ENCODE data around the gene ACTR3. TPM values are rescaled to one million over a fixed set of nuclear protein-coding genes. Genes with fewer than 3 reads are reported as not detected.
A peak's percentile ranks its signal among the peaks of the same experiment; 100 is the strongest.

The ACTR3 gene
- total and polyA plus RNA-seq, 2 experiments from 2014 or later = 361 to 410 TPM

DNA sequence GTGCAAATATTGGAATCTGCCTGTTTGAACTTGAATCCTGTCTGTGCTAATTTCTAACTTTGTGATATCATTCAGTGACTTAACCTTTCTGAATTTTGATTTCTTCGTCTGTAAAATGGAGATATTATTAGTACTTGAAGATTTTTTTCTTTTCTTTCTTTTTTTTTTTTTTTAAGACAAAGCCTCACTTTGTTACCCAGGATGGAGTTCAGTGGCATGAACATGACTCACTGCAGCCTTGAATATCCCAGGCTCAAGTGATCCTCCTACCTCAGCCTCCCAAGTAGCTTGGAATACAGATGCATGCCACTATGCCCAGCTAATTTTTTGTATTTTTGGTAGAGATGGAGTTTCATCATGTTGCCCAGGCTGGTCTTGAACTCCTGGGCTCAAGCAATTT is 28.3 kb downstream of the ACTR3 start:
- in situ Hi-C loops (cut with MboI) = no loop called here
- Histone ChIP-seq H3K79me2 (ENCODE audit: insufficient read depth) (peaks cover 100% of the 10 kb centered on the region), H2AFZ (no peak overlapping the region), H3K9me3 (ENCODE audit: low read depth) (no peaks in the 10 kb centered on the region), H3K27ac (no peak overlapping the region), H3F3A (ENCODE audit: insufficient read depth) (peaks cover 28% of the 10 kb centered on the region), H4K20me1 (ENCODE audit: insufficient read depth) (peaks cover 20% of the 10 kb centered on the region; the same call in 1 of the 2 replicates), H3K4me2 (ENCODE audit: unreplicated experiment) (no peak overlapping the region), H3K9me2 (ENCODE audit: insufficient read depth) (no peaks in the 10 kb centered on the region), H3K27me3 (replicated peaks; ENCODE audit: insufficient read depth) (no peaks in the 10 kb centered on the region), H3K4me1 (ENCODE audit: insufficient read depth) (peaks cover 12% of the 10 kb centered on the region), H3K4me3 (no peak overlapping the region), H3K36me3 (ENCODE audit: low read depth) (peaks cover 67% of the 10 kb centered on the region), H3K9ac (no peak overlapping the region)
- 87 to 100% methylated on average over 1 of the region's 1 CpG for WGBS, 2 experiments (ENCODE audit: low coverage in 1 of 2, low lambda C conversion rate in 2 of 2, missing lambda C conversion rate in 2 of 2)
- DNase-seq = no peak
- TF ChIP-seq EZH2 (IDR thresholded peaks at IDR 0.05; ENCODE audit: insufficient read depth, poor library complexity, severe bottlenecking) (no peak), EZH2phosphoT487 (IDR thresholded peaks at IDR 0.05; ENCODE audit: insufficient read depth, low read depth) (no peak)

DNA sequence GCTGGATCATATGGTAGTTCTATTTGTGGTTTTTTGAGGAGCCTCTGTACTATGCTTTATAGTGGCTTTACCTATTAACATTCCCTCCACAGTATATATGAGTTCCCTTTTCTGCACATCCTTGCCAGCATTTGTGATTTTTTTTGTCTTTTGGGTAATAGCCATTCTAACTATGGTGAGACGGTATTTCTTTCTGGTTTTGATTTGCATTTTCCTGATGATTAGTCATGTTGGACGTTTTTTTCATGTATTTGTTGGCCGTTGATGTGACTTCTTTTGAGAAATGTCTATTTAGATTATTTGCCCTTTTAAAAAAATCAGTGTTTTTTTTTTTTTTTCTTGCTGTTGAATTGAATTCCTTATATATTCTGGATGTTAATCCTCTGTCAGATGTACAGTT is 31.1 kb downstream of the ACTR3 start:
- 15 to 19% methylated on average over 3 of the region's 3 CpGs for WGBS, 2 experiments (ENCODE audit: low coverage in 1 of 2, low lambda C conversion rate in 2 of 2, missing lambda C conversion rate in 2 of 2)
- H3K9me3 ChIP-seq (ENCODE audit: low read depth) = no peaks in the 10 kb centered on the region
- peak; percentile 42 for DNase-seq
- peaks cover 54% of the 10 kb centered on the region for H3K36me3 ChIP-seq (ENCODE audit: low read depth)
- no peak overlapping the region for H3K9ac ChIP-seq
- no peak overlapping the region for H3K4me3 ChIP-seq
- H3K4me1 ChIP-seq (ENCODE audit: insufficient read depth) = peaks cover 12% of the 10 kb centered on the region
- H3K79me2 ChIP-seq (ENCODE audit: insufficient read depth) = peaks cover 100% of the 10 kb centered on the region
- H3K9me2 ChIP-seq (ENCODE audit: insufficient read depth) = no peaks in the 10 kb centered on the region
- H3F3A ChIP-seq (ENCODE audit: insufficient read depth) = peaks cover 14% of the 10 kb centered on the region
- H4K20me1 ChIP-seq (ENCODE audit: insufficient read depth) = peaks cover 20% of the 10 kb centered on the region; the same call in 1 of the 2 replicates
- H3K27me3 ChIP-seq (replicated peaks; ENCODE audit: insufficient read depth) = no peaks in the 10 kb centered on the region
- H3K27ac ChIP-seq = no peak overlapping the region
- H2AFZ ChIP-seq = no peak overlapping the region
- H3K4me2 ChIP-seq (ENCODE audit: unreplicated experiment) = no peak overlapping the region
- in situ Hi-C loops (cut with MboI) = no loop called here
- no peak for TF ChIP-seq EZH2 (IDR thresholded peaks at IDR 0.05; ENCODE audit: insufficient read depth, poor library complexity, severe bottlenecking)
- TF ChIP-seq EZH2phosphoT487 (IDR thresholded peaks at IDR 0.05; ENCODE audit: insufficient read depth, low read depth) = no peak

DNA sequence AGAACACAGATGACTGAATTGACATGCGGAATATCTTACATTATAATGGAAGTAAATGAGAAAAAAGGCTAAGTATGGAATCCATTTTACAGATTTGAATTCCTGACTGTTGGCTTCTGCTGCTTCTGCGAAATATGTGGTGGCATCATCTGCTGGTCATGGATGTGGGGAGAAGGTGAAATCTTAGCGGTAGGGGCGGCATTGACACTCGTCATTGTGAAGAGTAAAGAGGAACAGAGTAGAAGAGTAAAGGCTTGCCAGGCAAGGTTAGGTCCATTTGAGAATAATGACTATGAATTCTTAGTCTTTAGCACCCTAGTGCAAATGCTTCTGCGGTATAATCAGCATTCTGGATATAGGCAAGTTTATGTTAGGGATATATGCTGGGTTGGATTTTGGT is 32.4 kb downstream of the ACTR3 start:
- peaks cover 27% of the 10 kb centered on the region for H4K20me1 ChIP-seq (ENCODE audit: insufficient read depth)

DNA sequence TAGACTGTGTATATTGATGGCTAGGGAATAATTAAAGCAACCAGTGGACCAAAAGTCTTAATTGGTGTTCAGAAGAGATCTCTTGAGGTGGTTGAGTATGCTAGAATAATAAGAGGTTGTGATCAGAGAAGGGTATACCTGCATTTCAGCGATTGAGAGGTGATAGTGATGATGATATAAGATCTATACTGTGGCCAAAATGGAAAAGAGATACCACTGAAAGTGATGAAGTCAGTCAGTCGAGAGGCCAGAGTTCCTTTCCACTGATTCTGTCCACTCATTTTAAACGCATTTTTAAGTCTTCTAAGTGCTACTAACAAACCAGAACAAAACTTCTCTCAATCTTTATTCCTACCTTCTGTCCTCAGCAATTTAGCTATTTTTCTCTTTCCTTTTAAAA is 32.9 kb downstream of the ACTR3 start:
- in situ Hi-C loops (cut with MboI) = no loop called here
- H3K4me2 ChIP-seq (ENCODE audit: unreplicated experiment) = no peak overlapping the region
- H2AFZ ChIP-seq = no peak overlapping the region
- no peaks in the 10 kb centered on the region for H3K27me3 ChIP-seq (replicated peaks; ENCODE audit: insufficient read depth)
- no peaks in the 10 kb centered on the region for H3K9me2 ChIP-seq (ENCODE audit: insufficient read depth)
- peaks cover 10% of the 10 kb centered on the region for H3F3A ChIP-seq (ENCODE audit: insufficient read depth)
- peaks cover 27% of the 10 kb centered on the region for H4K20me1 ChIP-seq (ENCODE audit: insufficient read depth)
- peaks cover 12% of the 10 kb centered on the region for H3K4me1 ChIP-seq (ENCODE audit: insufficient read depth)
- no peaks in the 10 kb centered on the region for H3K9me3 ChIP-seq (ENCODE audit: low read depth)
- TF ChIP-seq EZH2 (IDR thresholded peaks at IDR 0.05; ENCODE audit: insufficient read depth, poor library complexity, severe bottlenecking) (no peak), EZH2phosphoT487 (IDR thresholded peaks at IDR 0.05; ENCODE audit: insufficient read depth, low read depth) (no peak)
- H3K9ac ChIP-seq = no peak overlapping the region
- peaks cover 50% of the 10 kb centered on the region for H3K36me3 ChIP-seq (ENCODE audit: low read depth)
- H3K79me2 ChIP-seq (ENCODE audit: insufficient read depth) = peaks cover 100% of the 10 kb centered on the region
- no peak for DNase-seq
- H3K4me3 ChIP-seq = no peak overlapping the region
- 96 to 100% methylated on average over 3 of the region's 3 CpGs for WGBS, 2 experiments (ENCODE audit: low coverage in 1 of 2, low lambda C conversion rate in 2 of 2, missing lambda C conversion rate in 2 of 2)
- no peak overlapping the region for H3K27ac ChIP-seq

More for the DNA sequence above, 32.4 kb downstream of the ACTR3 start:
- H3K9ac ChIP-seq = no peak overlapping the region
- no peak overlapping the region for H3K4me2 ChIP-seq (ENCODE audit: unreplicated experiment)
- DNase-seq = no peak
- H3K27me3 ChIP-seq (replicated peaks; ENCODE audit: insufficient read depth) = no peaks in the 10 kb centered on the region
- peaks cover 50% of the 10 kb centered on the region for H3K36me3 ChIP-seq (ENCODE audit: low read depth)
- no peak overlapping the region for H3K4me3 ChIP-seq
- no peak overlapping the region for H3K27ac ChIP-seq
- peaks cover 10% of the 10 kb centered on the region for H3F3A ChIP-seq (ENCODE audit: insufficient read depth)
- H2AFZ ChIP-seq = no peak overlapping the region
- no peaks in the 10 kb centered on the region for H3K9me2 ChIP-seq (ENCODE audit: insufficient read depth)
- in situ Hi-C loops (cut with MboI) = no loop called here
- no peak for TF ChIP-seq EZH2phosphoT487 (IDR thresholded peaks at IDR 0.05; ENCODE audit: insufficient read depth, low read depth)
- TF ChIP-seq EZH2 (IDR thresholded peaks at IDR 0.05; ENCODE audit: insufficient read depth, poor library complexity, severe bottlenecking) = no peak
- H3K79me2 ChIP-seq (ENCODE audit: insufficient read depth) = peaks cover 100% of the 10 kb centered on the region
- H3K4me1 ChIP-seq (ENCODE audit: insufficient read depth) = peaks cover 12% of the 10 kb centered on the region
- WGBS, 2 experiments (ENCODE audit: low coverage in 1 of 2, low lambda C conversion rate in 2 of 2, missing lambda C conversion rate in 2 of 2) = 98 to 100% methylated on average over 6 of the region's 6 CpGs
- no peaks in the 10 kb centered on the region for H3K9me3 ChIP-seq (ENCODE audit: low read depth)

DNA sequence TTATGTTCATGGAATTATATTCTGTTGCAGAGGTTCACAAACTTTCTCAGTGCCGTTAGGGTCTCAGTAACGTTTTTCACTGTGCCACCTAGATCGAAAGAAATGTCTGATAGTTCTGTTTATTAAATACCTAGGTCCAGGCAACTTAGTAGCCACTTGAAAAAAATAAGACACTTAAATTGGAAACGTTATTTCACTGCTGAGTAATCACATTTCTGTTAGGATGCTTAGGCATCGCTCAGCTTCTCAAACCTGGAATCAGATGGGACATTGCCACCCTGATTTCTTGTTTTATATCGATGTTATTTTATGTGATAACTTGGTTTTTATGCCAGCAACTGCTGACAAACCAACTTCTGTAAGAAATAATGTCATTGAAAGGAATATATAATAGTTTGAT is 36.0 kb downstream of the ACTR3 start:
- Histone ChIP-seq H3K27ac (no peak overlapping the region), H4K20me1 (ENCODE audit: insufficient read depth) (peaks cover 16% of the 10 kb centered on the region), H3K36me3 (ENCODE audit: low read depth) (peaks cover 50% of the 10 kb centered on the region), H3K4me2 (ENCODE audit: unreplicated experiment) (no peak overlapping the region), H3K9me3 (ENCODE audit: low read depth) (no peaks in the 10 kb centered on the region), H3F3A (ENCODE audit: insufficient read depth) (peaks cover 10% of the 10 kb centered on the region), H3K79me2 (ENCODE audit: insufficient read depth) (peaks cover 100% of the 10 kb centered on the region), H2AFZ (no peak overlapping the region), H3K9ac (no peak overlapping the region), H3K27me3 (replicated peaks; ENCODE audit: insufficient read depth) (no peaks in the 10 kb centered on the region), H3K4me3 (no peak overlapping the region), H3K9me2 (ENCODE audit: insufficient read depth) (no peaks in the 10 kb centered on the region), H3K4me1 (ENCODE audit: insufficient read depth) (peaks cover 7% of the 10 kb centered on the region)
- in situ Hi-C loops (cut with MboI) = no loop called here
- DNase-seq = no peak
- TF ChIP-seq EZH2 (IDR thresholded peaks at IDR 0.05; ENCODE audit: insufficient read depth, poor library complexity, severe bottlenecking) (no peak), EZH2phosphoT487 (IDR thresholded peaks at IDR 0.05; ENCODE audit: insufficient read depth, low read depth) (no peak)
- 81% methylated on average over 6 of the region's 6 CpGs for WGBS, 2 experiments (ENCODE audit: low coverage in 1 of 2, low lambda C conversion rate in 2 of 2, missing lambda C conversion rate in 2 of 2)

Data from GM23248 (cell line).